Measurements from ENCODE around the gene RAP2B.

GRCh38 chr3:153145454-153145853 is 16.6 kb upstream of the RAP2B start:
- TF ChIP-seq CTCF (conservative IDR thresholded peaks at IDR 0.05 in 1 of 2, IDR thresholded peaks at IDR 0.05 in 1 of 2; ENCODE audit: low read depth in 1 of 2, low read length in 2 of 2) (no peak), EZH2 (IDR thresholded peaks at IDR 0.05; ENCODE audit: low read length, missing control alignments) (no peak)
